GM18526 (cell line): ENCODE results near the gene RUNDC3A.

Experiments used
- POLR2A ChIP-seq: IDR thresholded peaks from 3 replicates; pipeline ENCODE4 v1.6.1; 2011; ENCODE audit not compliant: insufficient read length; ENCODE audit errors: extremely low read depth

Gene RUNDC3A

DNA sequence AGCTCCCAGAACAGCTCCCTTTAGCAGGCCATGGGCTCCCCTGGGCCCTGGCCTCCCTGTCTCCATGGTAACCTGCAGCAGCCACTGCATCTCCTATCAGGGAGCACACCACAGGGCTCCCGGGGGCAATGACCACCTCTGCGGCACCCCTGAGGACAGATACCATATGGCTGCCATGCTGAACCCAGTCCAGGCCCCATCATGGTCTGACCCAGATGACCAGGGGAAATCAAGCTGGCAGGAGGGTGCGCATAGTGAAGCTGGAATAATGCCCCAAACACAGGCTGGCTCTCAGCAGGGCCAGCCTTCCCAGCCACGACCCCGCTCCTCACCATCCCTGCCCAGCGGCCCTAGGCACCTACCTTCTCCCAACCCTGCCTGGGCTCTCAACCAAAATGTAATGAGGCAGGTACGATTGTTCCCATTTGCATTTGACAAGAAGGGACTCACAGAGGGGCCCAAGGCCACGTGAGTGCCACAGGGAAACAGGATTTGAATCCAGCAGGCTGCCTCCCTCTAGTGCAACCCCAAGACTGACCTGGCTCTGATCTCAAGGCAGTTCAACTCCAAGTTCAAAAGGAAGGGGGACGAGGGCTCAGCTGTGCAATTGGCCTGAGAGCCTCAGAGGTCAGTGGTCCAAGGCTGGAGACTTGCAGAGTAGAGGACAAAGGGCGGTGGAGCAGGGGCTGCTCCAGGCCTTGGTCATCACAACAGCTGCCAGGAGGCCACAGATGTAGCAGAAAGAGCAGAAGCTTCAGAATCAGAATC is 2.4 kb downstream of the RUNDC3A start:
- no peak for TF ChIP-seq POLR2A

DNA sequence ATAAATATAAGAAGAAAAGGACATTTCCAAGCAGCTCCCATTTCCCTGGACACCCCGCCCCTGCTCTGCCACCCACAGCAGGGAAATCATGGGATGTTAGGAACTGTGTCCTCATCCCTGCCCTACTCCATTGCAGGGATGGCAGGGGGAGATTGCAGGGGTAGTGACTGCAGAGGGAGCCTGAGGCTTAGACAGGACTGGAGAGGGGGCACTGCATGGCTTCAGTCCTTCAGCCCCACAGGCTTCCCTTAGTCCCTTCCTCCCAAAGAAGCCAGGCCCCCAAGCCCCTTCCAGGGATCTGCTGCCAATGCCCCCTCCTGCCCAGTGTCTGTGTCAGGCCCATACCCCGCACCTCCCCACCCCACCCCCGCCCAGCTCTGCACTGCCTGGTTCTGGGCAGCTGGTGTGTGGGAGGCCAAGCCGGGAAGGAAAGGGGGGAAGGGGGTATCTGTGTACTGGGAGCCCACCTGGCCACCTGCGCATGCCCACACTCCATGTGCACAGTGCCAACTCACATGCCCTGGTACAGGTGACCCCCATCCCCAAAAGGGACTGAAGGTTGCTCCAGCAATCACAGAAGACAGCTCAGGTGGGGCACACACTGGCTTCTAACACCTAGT is 3.3 kb downstream of the RUNDC3A start:
- no peak for TF ChIP-seq POLR2A

DNA sequence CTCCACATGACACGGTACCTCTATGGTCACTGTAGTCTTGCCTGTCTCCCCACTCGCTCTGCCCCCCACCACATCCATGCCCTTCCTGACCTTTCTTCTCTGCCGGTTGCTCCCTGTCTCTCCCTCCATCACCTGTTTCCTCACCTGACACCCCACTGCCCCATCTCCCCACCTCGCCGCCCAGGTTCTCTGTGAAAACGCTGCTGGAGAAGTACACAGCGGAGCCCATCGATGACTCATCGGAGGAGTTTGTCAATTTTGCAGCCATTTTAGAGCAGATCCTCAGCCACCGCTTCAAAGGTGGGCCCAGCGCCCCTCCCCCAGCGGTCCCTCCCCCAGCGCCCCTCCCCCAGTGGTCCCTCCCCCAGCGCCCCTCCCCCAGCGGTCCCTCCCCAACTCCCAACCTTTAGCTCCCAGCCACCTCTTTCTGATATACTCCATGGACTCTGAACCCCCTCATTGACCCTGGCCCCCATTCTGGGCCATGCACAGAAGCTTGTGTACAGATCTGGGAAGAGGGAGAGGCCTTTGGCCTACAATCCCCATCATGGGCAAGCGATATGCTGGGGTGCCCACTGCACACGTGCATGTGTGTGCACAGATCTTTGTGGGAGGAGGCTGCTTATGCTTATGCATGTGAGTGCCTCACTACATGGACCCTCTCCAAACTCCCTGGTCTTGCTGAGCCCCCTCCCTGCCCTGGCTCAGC is 4.1 kb downstream of the RUNDC3A start:
- no peak for TF ChIP-seq POLR2A

DNA sequence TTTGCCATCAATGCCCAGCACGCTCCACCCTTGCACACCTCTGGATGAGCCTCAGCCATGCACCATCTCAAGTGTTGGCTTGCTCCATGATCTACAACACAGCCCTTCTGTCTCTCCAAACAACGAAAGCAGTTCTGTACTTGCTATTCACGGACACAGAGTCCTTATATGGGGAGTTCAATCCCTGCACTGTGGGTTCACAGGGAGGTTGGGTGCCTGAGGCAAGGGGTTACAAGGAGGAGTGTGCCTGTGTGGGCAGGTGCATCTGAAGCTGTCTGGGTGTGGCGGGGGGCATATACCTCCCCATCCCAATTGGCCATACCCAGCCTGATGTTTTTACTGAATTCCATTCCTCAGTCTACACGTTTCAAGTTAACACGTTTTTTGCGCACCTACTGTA is 5.6 kb downstream of the RUNDC3A start:
- no peak for TF ChIP-seq POLR2A

DNA sequence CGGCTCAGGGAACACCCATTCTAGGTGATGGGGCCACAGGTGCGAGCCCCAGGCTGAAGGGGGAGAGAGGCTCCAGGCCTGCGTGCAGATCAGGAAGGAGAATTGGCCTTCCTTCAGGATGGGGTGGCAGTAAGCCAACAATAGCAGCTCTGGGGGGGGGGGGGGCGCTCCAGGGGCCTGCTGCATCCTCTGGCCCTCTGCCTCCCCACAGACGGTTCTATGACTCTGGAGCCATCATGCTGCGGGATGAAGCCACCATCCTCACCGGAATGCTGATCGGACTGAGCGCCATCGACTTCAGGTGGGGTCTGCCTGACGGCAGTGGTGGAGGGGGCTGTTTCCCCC is 6.1 kb downstream of the RUNDC3A start:
- TF ChIP-seq POLR2A, result no peak

DNA sequence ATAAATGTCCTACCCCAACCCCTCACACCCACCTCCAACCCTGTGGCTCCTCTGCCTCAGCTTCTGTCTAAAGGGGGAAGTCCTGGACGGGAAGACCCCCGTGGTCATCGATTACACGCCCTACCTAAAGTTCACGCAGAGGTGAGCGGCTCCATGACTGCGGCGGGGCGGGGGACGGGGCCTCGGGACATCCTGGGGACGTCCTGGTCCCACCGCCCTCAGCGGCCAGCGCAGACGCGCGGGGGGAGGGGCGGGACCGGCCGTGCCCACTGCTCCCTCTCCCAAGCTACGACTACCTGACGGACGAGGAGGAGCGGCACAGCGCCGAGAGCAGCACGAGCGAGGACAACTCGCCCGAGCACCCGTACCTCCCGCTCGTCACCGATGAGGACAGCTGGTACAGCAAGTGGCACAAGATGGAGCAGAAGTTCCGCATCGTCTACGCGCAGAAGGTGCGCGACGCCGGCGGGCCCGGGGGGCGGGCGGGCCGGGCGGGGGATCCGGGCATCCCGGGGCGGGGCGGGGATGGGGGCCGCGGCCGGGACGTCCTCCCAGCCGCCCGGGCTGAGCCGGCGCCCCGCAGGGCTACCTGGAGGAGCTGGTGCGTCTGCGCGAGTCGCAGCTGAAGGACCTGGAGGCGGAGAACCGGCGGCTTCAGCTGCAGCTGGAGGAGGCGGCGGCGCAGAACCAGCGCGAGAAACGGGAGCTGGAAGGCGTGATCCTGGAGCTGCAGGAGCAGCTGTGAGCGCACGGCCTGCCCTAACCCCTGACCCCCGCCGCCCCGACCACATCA is 6.7 kb downstream of the RUNDC3A start:
- TF ChIP-seq POLR2A, result no peak

DNA sequence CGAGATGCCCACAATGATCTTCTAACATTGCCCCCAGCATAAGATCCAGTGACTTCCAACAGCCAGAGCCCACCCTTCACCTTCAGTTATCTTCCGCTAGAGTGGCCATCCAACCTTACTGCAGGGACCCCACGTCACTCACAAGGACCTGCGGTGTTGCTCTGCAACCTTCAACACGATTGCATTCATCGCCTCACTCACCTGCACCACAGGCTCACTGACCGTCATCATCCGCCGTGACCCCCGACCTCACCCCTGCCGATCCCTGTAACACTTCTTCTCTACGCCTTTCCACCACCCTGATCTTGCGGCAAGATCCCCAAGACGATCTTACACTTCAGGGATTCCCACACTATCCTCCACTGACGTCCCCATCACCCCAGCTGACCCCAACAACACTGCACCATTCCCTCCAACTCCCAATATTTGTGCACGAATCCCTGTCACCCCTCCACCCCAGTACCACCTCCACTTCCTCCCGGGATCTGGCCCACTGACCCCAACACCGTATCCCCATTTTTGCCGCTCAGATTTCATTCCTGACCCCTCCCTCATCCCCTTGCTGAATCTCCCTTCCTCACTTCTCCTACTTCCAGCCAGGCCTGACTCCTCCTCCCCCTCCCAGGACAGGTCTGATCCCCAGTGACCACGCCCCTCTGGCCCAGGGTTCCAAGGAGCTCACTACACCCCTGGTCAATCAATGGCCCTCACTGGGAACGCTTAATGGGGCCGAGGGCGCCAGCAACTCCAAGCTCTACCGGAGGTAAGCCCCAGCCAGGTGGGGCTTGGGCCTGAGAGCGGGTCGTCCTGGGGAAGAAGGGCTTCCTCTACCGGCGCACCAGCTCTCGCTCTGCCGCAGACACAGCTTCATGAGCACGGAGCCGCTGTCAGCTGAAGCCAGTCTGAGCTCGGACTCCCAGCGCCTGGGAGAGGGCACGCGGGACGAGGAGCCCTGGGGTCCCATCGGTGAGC is 7.6 kb downstream of the RUNDC3A start:
- TF ChIP-seq POLR2A, result no peak

DNA sequence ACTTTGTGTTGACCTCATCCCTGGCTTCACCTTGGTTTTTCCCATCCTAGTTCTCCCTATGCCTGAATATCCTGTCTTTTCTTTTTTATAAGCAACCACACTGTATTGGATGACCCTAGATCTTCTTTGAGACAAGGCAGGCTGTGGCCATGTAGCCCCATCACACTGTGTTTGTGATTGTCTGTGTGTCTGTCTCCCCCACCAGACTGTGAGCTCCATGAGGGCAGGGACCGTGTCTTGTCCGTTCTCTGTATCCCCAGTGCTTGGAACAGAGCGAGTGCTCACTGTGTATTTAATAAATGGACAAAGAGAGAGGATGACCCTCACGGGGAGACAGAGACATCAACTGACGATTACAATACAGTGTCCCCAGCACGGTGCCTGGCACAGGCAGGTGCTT is 9.1 kb downstream of the RUNDC3A start:
- no peak for TF ChIP-seq POLR2A

DNA sequence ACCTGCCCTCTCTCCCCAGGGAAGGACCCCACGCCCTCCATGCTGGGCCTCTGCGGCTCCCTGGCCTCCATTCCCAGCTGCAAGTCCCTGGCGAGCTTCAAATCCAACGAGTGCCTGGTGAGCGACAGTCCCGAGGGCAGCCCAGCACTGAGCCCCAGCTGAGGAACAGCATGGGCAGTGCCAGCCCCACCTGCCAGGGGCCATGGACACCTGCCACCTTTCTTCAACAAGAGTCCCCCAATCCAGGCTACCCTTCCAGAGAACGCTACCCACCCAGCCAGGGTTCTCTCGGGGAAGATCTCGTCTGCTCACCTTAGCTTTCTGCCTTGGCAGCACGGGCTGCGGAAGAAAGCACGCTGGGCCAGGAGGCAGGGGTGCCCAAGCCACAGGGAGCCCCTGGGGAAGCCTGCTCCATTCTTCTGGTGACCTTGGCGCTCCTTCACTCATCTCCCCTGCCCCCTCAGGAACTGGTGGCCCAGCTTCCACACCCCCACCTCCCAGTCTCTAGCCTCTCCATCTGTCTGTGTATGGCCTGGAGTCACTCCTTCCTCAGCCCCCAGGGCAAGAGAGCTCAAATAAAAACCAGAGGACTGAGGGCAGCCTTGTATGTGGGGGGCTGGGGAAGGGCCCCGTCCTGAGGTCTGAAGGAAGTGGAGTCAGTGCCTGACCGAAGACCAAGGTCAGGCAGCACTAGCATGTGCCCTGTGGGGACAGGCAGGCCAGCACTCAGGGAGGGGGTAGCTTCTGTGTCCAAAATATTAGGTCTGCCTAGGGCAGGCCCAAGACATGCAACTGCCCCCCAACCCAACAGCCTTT is 9.9 kb downstream of the RUNDC3A start:
- TF ChIP-seq POLR2A, result no peak

DNA sequence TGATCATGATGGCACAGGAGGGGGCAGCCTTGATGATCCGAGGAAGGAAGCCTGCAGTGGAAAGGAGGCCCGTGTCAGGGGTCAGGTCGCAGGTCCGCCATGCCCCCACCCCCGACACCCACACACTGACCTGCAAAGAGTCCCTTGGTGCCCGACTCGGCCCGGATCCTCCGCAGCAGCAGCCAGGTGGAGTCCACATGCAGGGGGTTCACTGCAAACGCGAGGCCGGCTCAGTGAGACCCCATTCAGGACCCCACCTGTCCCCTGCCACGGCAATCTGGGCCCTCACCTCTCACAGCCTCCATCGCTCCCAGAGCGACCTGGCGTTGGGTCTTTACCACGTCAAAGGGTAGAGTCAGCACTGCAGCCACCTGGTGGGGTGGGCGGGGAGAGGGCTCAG is 11.7 kb downstream of the RUNDC3A start:
- TF ChIP-seq POLR2A, result no peak

DNA sequence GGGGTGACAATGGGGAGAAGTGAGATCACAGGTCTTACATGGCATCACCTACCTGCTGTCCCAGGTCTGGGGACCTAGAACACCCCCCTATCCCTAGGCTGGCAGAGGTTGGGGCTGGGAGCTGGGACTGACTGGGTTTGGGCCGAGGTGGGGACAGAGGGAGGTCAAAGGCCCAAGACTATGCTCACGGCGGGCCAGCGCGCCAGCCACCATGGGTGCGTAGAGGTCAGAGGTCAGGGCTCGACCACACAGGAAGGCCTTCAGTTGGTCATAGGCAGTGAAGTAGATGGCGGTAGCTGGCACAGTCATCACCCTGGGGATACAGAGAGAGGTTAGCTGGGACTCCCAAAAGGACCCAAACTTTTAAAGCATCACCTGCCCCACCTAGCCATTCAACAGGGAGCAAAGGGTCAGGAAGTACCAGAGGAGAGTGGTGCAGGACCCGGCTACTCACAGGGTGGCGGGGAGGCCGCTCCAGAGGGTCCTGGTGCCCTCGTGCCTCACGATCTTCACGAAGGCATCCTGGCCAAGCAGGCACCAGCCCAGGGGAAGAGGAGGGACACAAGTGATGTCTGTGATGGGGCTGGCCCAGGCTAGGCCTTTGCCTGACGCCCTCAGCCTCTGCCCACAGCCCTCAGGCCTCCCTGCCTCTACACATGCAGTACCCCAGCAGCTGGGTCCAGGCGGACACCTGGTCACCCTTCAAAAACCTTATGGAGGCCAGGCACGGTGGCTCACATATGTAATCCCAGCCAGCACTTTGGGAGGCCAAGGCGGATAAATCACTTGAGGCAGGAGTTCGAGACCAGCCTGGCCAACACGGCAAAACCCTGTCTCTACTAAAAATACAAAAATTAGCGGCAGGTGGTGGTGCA is 13.1 kb downstream of the RUNDC3A start:
- no peak for TF ChIP-seq POLR2A

DNA sequence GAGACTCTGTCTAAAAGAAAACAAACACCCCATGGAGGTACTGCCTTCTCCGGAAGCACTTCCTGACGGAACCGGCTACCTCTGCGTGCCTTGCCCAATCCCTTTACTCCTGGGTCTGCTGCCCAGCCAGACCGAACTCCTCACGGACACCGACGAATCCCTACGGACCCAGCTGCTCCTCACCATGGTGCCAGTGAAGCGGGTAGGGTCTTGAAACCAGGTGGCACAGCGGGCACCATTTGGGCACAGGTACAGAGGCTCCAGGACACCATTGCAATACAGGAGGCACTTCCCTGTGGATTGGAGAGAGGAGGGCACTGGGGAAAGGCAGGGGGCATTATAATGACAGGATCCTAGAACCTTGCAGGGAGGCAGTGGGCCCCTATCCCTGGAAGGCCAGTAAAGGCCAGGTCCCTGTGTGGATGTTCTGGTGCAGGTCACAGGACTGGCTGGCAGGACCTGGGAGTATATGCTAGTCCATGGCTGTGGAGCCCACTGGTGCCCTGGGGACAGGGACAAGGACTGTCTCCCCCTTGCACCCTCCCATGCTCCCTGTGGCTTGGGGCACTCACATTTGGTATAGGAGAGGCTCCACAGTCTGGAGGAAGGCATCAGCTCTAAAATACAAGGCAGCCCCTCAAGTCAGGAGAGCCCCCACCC is 14.0 kb downstream of the RUNDC3A start:
- no peak for TF ChIP-seq POLR2A

DNA sequence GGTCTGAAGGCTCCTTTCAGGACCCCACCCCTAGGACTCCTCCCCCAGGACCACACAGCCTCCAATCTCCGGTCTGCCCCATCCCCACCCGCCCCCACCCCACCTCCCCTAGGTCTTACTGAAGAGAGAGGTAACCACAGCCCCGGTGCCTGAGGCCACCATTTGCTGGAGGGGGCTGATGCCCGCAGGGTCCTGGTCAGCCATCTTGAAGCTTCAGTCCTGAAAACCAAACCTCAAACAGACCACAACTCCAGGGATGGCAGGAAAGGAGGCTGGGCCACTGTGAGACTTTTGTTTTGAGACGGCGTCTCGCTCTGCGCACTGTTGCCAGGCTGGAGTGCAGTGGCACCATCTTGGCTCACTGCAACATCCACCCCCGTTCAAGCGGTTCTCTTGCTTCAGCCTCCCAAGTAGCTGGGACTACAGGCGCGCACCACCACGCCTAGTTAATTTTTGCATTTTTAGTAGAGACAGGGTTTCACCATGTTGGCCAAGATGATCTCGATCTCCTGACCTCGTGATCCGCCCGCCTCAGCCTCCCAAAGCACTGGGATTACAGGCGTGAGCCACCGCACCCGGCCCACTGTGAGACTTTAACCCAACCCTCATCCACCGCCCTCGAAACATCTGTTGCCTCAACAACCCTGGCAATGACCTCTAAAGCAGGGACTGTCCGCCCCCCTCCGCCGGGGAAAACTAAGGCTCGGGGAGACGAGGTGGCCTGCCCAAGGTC is 15.1 kb downstream of the RUNDC3A start:
- no peak for TF ChIP-seq POLR2A
